ACHN (cell line): ENCODE measurements around the gene ANXA1.

Experiments
- DNase-seq: peaks from one replicate; pipeline ENCODE4 v3.0.0-alpha.2; 2015
- in situ Hi-C: cut with HindIII; loops from 2 replicates; pipeline ENCODE4 v1.10.0; 2017; ENCODE audit warnings: low sequenced_read_pairs, low pct_ligation_motif_present, low pct_unique_long_range_greater_than_20kb

ANXA1 gene

GRCh38 chr9:73135394-73135793 lies 16.3 kb upstream of the ANXA1 start:
- DNase-seq = no peak
- in situ Hi-C loops = no loop called here

- DNase-seq = peak; percentile 66
- in situ Hi-C loops = no loop called here
Measured at GRCh38 chr9:73137286-73137899, 14.3 kb upstream of the ANXA1 start.

- in situ Hi-C loops = no loop called here
- no peak for DNase-seq
Measured at GRCh38 chr9:73137914-73138313, 13.8 kb upstream of the ANXA1 start.

GRCh38 chr9:73138516-73138915 lies 13.1 kb upstream of the ANXA1 start:
- DNase-seq = no peak
- in situ Hi-C loops = no loop called here

GRCh38 chr9:73141282-73141681 lies 10.4 kb upstream of the ANXA1 start:
- in situ Hi-C loops = no loop called here
- no peak for DNase-seq

GRCh38 chr9:73143711-73144328 lies 7.8 kb upstream of the ANXA1 start:
- in situ Hi-C loops = no loop called here
- DNase-seq = peak; percentile 81

- in situ Hi-C loops = no loop called here
- DNase-seq = no peak
Measured at GRCh38 chr9:73146111-73146815, 5.4 kb upstream of the ANXA1 start.

GRCh38 chr9:73148447-73148937 lies 3.2 kb upstream of the ANXA1 start:
- DNase-seq = no peak
- in situ Hi-C loops = no loop called here

- in situ Hi-C loops = no loop called here
- DNase-seq = peak; percentile 85
Measured at GRCh38 chr9:73149371-73150067, 2.1 kb upstream of the ANXA1 start.

GRCh38 chr9:73152543-73152844 lies 829 bp downstream of the ANXA1 start:
- DNase-seq = peak; percentile 46

GRCh38 chr9:73152953-73153352 lies 1.3 kb downstream of the ANXA1 start:
- no peak for DNase-seq

More at GRCh38 chr9:73152543-73152844, 829 bp downstream of the ANXA1 start:
- in situ Hi-C loops = no loop called here

GRCh38 chr9:73153793-73154227 lies 2.1 kb downstream of the ANXA1 start:
- no peak for DNase-seq
- in situ Hi-C loops = no loop called here

More at GRCh38 chr9:73152953-73153352, 1.3 kb downstream of the ANXA1 start:
- in situ Hi-C loops = no loop called here

- in situ Hi-C loops = no loop called here
- no peak for DNase-seq
Measured at GRCh38 chr9:73154271-73154670, 2.6 kb downstream of the ANXA1 start.

GRCh38 chr9:73154722-73155121 lies 3.1 kb downstream of the ANXA1 start:
- DNase-seq = no peak

GRCh38 chr9:73155377-73155776 lies 3.7 kb downstream of the ANXA1 start:
- no peak for DNase-seq
- in situ Hi-C loops = no loop called here

More at GRCh38 chr9:73154722-73155121, 3.1 kb downstream of the ANXA1 start:
- in situ Hi-C loops = no loop called here

- no peak for DNase-seq
Measured at GRCh38 chr9:73155968-73156864, 4.6 kb downstream of the ANXA1 start.

GRCh38 chr9:73156865-73157187 lies 5.2 kb downstream of the ANXA1 start:
- DNase-seq = no peak
- in situ Hi-C loops = no loop called here

More at GRCh38 chr9:73155968-73156864, 4.6 kb downstream of the ANXA1 start:
- in situ Hi-C loops = no loop called here

- no peak for DNase-seq
- in situ Hi-C loops = no loop called here
Measured at GRCh38 chr9:73157811-73158210, 6.1 kb downstream of the ANXA1 start.
